Measurements from ENCODE around the gene PAX7.
"Not testable (repeated sequence)": the region's sequence is repeated elsewhere in the genome, so short reads cannot be mapped to it uniquely, and the experiment has no call there.

PAX7 gene

DNA sequence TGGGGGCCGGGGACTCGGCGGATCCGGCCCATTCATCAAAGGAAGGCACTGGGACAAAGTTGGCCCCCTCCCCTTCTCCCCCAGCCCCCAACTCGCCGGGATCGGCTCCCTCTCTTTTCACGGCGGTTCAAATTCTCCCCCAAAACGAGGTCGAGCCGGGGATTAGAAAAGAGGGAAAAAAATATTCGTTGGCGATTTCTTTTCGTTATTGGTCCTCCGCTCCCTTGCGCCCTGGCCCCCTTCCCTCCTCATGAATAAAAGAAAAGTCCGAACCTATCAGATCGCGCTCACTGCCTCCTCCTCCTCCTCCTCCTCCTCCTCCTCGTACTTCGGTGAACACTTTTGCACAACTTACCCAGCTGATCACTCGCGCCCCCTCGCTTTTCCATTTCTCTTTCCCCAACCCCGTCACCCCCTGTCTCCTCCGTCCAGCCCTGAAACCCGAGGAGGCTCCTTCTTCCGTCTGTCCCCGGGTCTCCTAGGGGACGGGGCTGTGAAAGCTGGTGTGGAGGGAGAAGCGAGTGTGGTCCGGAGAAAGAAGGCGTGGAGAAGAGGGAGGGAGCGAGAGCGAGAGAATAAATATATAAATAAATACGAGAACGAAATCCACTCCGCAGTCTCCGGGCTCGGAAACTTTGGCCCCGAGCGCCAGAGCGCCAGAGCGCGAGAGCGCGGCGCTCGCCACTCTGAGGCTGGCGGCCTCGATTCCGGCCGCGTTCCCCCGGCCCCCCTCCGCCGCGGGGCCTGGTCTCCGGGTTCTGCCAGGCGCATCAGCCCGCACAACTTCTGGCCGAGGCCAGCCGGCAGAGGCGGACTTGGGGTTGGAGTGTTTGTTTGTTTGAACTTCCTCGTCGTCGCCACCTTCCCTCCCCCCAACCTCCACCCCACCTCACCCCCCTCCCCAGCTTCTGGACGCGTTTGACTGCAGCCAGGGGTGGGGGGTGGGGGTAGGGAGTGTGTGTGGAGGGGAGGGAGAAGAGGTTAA, at the start of gene PAX7:
Gene PAX7, plus strand, starts transcription at position 336 of the 985 bp plus-strand sequence. CDS start 758 bp downstream, outside the sequence.
- no peak for DNase-seq (ENCODE audit: low read depth in 2 of 2, low spot score in 1 of 2)

DNA sequence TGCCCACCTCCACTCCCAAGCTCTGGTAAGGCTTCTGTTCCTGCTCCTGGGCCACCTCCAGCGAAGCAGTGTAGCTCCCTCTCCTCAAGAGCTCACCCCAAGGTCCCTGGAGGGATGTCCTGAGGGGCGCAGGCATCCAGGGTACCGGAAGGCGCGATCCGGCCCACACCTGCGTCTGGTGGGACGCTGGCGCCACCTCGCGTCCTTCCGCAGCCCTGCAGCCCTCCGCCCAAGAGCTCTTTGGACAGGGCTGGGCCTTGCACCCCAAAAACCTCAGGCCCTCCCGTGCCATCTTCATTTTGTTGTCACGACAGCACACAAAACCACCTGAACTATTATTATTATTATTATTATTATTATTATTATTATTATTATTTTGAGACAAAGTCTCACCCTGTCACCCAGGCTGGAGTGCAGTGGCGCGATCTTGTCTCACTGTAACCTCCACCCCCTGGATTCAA, 49.2 kb upstream of the PAX7 start:
- no peak for DNase-seq (ENCODE audit: low read depth in 2 of 2, low spot score in 1 of 2)

DNA sequence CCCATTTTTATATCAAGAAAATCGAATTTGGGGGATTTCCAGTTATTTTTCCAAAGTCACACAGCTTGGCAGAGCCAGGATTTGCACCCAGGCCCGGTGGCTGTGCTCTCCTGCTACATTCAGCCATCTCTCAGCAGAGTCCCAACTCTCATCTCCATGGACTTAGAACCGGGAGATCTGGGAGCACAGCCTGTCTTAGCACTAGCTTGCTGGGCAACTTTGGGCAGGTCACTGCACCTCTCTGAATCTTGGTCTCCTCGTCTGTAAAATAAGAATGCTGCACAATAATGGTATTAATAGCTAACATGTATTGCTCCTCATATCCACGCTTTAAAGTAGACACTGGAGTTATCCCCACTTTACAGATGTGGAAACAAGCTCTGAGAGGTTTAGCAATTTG, 47.8 kb upstream of the PAX7 start:
- no peak for DNase-seq (ENCODE audit: low read depth in 2 of 2, low spot score in 1 of 2)

DNA sequence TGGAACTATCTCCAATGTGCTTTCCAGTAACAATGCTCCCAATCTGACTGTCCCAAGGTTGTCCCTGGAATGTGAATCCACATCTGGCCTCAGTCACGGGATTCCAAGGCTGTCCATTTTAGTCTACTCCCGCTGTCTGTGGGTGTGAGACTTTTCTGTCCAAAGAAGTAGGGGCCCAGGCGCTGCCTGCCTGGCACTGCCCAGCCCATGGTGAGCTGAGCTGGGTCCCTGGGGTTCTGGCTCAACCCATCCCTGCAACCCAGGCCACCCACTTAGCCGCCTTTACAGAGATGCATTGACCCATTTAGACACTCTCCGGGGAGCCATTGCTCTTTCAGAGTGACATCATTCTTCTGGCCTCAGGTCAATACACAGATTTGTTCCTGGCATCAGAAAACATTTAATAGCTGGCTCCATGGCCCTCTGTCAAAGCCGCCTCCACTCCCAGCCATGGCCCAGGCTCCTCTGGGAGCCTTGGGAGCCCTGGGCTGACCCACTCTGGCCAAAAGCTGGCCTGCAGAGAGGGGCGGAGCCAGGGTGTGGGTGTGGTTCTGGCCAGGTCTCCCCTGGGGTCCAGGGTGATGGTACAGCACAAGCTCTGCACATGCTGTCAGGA, 47.2 kb upstream of the PAX7 start:
- DNase-seq (ENCODE audit: low read depth in 2 of 2, low spot score in 1 of 2), result no peak

DNA sequence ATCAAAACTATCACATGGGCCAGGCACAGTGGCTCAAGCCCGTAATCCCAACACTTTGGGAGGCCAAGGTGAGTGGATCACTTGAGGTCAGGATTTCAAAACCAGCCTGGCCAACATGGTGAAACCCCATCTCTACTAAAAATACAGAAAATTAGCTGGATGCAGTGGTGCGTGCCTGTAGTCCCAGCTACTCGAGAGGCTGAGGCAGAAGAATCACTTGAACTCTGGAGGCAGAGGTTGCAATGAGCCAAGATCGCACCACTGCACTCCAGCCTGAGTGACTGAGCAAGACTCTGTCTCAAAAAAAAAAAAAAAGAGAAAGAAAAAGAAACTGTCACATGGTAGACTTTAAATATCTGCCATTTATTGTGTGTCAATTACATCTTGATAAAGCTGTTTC, 44.6 kb upstream of the PAX7 start:
- DNase-seq (ENCODE audit: low read depth in 2 of 2, low spot score in 1 of 2), result not testable (repeated sequence)

DNA sequence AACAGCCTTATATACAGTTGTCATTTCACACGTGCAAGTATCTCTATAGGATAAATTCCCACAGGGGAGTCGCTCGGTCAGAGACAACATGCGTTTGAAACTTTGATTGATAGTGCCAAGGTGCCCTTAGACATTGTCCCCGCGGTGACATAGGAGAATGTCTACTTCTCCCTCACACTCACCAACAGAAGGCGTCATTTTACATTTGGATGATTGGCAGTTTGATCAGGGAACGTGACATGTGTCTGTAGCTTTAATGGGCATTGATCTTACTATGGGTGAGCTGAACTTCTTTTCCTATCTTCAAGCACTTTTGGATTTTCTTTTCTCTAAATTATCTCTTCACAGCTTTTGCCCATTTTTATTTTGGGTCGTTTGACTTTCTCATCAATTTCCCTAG, 42.6 kb upstream of the PAX7 start:
- DNase-seq (ENCODE audit: low read depth in 2 of 2, low spot score in 1 of 2), result no peak

DNA sequence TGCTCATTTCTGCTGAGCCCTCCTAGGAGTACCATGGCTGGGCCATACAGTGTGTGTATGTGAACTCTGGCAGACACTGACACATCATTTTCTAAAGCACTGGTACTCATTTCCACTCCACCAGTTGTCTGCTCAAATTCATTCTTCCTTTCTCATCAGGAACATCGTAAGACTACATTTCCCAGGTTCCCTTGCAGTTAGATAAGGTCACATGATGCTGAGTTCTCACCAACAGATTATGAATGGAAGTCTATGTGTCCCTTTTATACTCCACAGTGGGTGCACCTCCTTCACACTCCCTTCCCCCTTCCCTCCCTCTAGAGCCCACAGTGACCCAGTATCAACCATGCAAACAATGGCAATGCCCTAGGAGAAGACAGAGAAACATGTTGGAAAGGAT, 38.3 kb upstream of the PAX7 start:
- no peak for DNase-seq (ENCODE audit: low read depth in 2 of 2, low spot score in 1 of 2)

DNA sequence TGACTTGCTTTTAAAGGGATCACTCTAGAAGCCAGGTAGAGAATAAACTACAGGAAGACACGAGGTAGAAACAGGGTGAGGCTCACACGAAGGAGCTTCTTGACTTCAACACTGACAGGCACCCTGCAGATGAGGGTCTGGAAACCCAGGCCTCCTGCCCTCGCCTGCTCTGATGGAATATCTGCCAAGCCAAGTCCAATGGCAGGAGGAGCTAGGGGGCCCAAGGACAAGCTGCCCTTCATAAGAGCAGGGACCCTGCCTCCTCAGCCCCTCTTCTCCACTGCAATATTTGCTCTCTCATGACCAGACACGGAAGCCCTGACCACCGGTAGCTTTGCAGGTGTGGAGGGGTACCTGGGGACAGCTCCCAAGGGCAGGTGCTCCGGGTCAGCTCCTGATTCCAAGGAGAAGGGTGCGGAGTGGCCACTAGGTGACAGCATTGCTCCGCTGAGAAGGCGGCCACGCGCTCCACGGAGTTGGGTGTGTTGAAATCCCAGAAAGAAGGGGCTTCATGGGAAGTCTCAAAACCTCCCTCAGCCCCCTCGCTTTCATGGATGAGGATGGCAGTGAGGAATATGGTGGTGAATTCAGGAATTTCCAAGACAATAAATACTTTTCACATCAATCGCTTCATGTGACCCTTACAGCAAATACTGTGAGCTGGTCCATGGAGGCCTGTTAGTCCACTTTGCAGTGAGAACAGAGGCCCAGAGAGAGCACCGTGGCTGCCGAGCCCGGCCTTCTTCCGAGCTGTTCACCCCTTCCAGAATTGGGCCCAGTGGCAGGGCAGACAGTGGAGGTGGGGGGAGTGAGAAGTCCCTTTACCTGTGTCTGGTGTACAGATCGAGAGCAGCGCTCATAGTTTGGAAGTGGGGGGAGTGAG, 33.2 kb upstream of the PAX7 start:
- DNase-seq (ENCODE audit: low read depth in 2 of 2, low spot score in 1 of 2), result peak; percentile 11 to 15

DNA sequence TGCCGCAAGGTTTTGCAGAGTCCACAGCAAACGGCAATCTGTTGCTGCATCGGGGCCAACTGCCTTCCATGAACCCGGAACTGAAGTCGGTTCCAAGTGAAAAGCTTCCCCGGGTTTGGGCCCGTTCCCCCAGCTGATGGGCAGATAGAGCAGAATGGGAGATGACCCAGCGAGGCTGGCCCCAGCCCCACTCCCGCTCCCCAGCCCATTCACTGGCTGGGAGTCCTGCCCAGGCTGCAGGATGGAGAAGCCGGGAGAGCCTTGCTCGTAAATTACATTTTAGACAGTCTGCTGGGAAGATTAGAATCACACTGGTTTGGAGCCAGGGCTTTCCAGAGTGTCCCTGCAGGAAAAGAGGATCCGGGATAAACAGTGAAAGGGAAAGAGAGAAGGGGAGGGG, 31.6 kb upstream of the PAX7 start:
- DNase-seq (ENCODE audit: low read depth in 2 of 2, low spot score in 1 of 2), result no peak

DNA sequence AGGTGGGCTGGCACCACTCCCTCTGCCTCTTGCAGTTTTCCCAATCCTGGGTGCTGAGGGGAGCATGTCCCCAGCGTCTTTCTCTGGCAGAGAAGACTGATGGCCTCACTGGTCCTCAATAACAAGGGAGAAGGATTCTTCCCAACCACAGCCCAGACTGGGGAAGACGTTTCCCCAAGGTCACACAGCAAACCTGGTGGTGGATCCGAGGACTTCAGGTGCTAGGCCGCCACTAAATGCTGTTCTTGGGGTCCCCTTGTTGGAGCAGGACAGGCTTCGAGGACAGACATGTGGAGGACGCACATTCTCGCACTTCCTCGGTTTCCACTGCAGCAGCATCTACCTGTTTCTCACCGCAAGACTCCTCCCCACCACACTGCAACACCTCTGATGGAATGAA, 30.9 kb upstream of the PAX7 start:
- DNase-seq (ENCODE audit: low read depth in 2 of 2, low spot score in 1 of 2), result no peak

DNA sequence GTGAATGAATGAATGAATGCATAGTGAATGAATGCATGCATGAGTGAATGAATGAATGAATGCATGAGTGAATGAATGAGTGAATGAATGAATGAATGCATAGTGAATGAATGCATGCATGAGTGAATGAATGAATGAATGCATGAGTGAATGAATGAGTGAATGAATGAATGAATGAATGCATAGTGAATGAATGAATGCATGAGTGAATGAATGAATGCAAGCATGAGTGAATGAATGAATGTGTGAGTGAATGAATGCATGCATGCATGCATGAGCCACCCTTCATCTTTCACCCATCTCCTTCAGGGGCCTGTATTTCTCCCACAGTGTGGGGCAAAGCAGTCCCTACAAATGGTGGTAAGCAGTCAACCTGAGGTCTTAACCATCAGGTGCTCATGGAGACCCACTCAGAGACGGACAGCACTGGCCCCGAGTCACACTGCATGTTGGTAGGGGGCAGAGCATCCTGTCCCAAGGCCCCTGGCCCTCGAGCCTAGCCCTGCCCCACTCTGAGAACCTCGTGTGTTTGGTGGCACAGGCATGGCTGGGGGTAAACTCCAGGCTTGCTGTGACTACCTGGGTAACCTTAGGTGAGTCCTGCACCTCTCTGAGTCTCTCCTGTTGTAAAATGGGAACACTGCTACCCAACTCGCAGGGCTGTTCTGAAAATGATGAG, 28.0 kb upstream of the PAX7 start:
- no peak for DNase-seq (ENCODE audit: low read depth in 2 of 2, low spot score in 1 of 2)

DNA sequence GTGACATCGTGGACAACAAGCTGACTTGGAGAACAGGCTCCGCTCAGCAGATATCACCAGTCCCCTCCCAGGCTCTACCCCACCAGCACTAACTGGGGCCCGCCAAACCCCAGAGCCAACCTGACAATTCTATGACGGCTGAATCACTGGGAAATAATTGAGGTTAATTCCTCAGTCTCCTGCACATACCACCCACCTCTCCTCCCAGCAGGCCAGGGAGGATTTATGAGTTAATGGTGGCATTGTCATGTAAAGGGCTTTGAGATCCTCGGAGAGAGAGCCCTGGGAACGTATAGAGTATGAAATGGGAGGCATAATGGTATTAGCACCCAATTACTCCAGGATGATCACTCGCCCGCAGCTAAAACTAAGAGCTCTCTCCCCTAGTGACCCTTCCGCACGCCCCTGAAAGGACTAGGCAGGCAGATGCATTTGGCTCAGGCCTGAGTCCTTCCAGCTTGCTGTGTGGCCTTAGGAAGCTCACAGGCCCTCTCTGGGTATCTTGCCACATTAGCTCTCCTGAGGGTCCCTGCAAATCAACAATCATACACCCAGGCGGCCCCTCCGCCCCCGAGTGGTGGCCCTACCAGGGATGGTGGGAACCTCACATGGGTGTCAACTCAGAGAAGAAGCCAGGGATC, 27.3 kb upstream of the PAX7 start:
- DNase-seq (ENCODE audit: low read depth in 2 of 2, low spot score in 1 of 2), result no peak

DNA sequence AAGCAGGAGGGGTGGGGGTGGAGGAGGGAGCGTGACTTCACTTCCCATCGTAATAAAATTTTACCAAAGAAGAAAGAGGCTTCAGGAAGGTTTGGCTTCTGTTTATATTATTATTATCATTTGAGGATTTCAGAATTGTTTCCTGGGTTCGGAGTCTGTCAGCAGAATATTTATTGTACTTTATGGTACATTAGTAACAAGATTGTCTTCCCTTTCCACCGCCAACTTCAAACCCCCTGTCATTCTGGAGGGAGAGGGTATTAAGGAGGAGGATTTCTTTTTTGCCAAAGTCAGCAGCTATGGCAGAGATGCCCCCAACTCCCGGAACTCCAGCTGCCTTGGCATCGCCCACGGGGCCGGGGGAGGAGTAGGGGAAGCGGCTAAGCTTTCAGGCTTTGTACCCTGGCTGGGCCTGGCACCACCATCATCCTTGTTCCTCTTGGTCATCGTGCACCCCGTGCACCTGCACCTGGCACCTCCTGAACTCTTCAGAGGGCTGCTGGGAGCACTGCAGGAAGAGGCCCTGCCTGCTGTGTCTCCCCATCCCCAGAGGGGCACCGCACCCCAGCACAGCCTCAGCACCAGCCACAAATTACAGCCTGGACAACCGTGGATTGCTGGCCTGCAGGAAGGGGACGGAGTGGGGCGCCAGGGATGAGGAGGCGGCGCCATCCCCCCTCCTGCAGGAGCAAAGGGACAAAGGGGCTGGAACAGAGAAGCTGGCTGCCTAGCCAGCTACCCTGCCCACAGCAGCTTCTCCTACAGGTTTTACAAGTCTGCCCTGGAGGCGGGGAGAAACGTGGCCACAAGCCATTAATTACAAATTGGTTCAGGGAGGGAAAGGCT, 24.0 kb upstream of the PAX7 start:
- DNase-seq (ENCODE audit: low read depth in 2 of 2, low spot score in 1 of 2), result no peak

DNA sequence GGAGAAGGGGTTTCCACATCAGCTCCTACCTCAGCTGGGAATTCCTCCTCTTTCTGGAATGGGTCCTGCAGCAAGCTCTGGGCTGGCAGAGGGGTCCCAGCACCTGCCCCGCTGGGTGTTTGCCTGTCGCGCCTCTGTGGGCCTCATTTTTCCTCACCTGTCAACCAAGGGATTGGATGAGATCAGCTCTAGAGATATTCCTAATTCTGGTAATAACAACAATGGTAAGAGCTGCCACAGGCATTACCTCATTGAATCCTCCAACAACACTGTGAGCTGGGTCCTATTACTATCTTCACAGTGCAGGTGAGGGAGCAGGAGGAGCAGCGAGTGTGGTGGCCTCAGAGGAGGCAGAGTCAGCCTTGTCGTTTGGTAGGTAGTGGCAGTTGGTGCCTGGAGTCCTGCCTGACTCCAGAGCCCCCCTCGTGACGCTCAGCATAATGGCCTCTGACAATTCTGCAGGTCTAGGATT, 23.3 kb upstream of the PAX7 start:
- no peak for DNase-seq (ENCODE audit: low read depth in 2 of 2, low spot score in 1 of 2)

DNA sequence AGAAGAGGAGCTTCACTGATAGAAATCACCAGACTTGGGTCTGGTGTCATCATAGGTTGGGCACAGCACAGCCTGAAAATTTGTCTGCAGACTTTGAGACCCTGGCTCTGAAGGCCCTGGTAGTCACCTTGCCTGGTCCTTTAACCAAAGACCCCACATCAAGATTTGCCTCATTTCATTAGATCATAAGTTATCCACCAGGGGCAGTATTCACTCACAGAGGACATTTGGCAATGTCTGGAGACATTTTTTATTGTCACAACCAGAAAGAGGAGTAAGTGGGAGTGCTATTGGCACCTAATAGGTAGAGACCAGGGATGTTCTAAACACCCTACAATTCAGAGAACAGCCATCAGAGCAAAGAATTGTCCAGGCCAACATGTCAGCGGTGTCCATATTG, 22.1 kb upstream of the PAX7 start:
- DNase-seq (ENCODE audit: low read depth in 2 of 2, low spot score in 1 of 2), result no peak

DNA sequence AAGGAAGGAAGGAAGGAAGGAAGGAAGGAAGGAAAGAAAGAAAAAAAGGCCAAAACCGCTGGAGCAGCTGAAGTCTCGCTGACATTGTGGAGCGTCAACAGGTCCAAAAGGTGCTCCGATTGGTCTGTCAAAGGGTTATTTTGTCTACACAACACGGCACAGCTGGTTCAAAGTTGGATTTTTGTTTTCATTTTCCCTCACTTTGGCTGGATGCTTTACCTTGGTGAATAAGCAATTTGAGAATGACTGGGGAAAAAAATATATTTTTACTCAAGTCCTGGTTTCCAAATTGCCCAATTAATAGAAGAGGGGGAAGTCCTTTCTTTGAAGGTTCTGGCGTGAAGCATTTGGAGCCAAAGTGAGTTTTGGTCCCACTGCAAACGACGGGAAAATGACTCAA, 19.3 kb upstream of the PAX7 start:
- DNase-seq (ENCODE audit: low read depth in 2 of 2, low spot score in 1 of 2), result no peak

DNA sequence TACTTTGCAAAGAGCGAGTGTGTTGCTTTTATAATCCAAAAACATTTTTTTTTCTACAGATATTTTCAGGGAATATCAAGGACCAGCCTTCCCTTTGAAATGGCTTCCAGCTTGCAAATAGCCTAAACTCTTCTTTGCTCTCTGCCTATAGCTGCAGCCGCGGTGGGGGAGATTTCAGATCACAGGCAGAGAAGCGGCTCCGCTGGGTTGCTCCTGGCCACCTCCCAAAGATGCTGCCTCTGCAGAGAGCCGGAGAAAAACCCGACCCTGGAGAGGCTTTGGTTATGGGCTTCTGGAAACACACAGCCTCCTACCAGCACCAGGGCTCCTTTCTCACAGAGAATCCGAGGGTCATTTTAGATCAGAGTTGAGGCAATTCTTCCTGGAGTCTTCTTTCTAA, 18.6 kb upstream of the PAX7 start:
- DNase-seq (ENCODE audit: low read depth in 2 of 2, low spot score in 1 of 2), result no peak

DNA sequence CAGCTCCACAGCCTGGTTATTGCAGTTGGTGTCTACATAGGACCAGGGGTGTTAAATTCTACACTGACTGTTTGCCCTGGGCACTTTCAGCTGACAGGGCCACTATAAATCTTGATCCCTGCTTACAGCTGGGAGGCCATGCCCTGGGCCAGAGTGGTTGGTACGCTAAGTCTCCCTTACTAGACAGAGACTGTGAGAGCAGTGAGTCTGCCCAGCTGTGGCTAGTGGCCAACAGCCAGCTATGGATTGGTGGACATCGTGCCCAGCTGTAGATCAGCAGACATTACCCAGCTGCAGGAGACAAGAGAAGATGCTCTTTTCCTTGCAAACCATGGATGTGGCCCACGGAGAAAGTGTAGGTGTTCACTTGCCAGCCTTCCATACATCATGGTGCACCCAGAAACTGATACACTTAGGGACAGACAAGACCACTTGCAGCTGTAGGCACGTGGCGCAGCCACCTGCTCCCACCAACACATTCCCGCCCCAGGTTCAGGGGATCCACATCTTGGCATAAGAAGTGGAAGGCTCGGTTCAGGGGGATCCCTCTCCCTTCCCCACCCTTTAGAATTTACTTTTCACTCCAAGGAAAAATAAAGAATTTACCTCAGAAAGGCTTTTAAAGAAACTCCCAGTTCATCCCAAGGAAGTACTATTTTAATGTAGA, 16.4 kb upstream of the PAX7 start:
- DNase-seq (ENCODE audit: low read depth in 2 of 2, low spot score in 1 of 2), result no peak

All from stimulated activated CD8-positive, alpha-beta memory T cell treated with anti-CD3 and anti-CD28 coated beads, Interleukin-4, amount 100 ng/mL, for 1 hour (primary cell).